SHP77 (cell line): ENCODE measurements around the gene RNF208.
"Not testable (repeated sequence)": the region's sequence is repeated elsewhere in the genome, so short reads cannot be mapped to it uniquely, and the experiment has no call there.

Source experiments
- DNase-seq, 2 experiments: peaks; one replicate each; lab custom pipeline; 2025; lab: John Stamatoyannopoulos, UW

Gene RNF208

DNA sequence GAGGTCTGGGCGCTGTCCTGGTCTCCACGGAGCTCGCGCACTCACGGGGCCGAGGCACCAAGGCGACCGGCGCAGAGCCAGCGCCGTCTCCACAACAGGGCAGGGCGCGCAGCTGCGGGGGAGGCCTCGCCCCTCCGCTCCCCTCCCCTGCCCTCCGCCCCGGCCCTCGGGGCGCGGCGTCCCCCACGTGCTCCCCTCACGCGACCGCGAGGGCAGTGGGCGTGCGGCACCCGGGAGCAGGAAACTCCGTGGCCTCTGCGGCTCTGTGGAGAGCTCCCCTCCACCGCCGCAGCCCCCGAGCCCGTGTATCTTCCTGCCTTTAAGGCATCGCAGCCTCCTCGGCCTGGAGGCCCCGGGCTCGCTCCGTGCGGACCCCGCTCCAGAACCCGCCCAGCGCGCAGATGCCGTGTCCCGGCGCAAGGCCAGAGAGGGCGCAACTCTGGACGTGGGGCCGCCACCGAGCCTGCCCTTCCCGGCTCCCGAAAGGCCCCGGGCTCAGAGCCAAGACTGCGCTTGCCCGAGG lies 18.3 kb upstream of the RNF208 start:
- peak in 1 of 2 experiments; percentile 65 for DNase-seq

DNA sequence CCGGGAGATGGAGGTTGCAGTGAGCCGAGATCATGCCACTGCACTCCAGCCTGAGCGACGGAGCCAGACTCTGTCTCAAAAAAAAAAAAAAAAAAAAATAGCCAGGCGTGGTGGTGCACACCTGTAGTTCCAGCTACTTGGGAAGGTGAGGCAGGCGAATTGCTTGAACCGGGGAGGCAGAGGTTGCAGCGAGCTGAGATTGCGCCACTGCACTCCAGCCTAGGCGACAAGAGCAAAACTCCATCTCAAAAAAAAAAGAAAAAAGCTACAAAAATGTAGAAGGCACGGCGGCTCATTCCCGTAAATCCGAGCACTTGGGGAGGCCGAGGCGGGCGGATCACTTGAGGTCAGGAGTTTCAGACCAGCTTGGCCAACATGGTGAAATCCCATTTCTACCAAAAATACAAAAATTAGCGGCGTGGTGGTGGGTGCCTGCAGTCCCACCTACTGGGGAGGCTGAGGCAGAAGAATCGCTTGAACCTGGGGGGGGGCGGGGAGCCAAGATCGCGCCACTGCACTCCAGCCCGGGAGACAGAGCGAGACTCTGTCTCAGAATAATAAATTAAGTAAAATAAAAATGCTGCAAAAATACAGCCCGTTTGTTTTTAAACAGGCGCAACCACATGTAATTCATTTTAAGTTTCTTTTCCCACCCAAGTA lies 17.6 kb upstream of the RNF208 start:
- not testable (repeated sequence) for DNase-seq

DNA sequence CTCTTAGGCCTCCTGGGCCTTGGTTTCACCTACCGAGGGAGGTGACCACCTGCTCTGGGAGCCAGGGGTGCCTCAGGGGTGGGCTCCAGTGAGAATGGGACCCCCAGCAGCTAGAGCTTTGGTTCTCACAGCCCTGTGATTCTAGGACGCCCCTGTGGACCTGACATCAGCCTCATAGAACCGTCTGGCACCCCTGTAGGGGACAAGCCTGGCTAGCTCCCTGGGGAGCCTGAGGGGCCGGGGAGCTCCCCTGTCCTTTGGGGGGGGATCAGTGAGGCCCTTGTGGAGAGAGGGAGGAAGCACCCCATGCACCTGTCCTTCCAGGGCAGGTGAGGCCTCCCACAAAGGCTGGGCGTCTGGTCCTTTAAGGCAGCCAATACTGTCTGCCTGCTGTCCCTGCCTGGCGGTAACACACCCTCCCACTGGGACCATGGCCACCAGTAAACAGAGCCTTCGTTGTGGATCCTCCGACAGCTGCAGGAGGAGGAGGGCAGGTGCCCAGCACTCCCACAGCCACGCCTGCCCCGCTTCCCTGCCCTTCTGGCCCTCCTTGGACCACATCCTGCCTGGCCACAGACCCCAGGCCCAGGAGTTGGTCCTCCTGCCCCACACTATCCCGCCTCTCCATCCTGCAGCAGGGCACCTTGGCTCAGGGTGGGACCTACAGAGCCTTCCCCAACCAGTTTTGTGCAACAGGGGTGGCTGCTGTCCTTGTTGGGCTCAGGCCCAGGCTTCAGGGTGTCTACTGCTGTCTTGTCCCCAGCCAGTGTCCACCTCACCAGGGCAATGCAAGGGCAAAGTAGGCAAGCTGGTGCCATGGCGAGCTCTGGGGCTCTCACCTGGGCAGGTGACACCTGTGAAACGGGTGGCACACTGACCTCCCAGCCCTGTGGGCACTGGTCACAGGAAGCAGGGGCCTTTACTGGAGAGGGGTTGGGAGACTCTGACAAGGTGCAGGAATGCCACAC lies 16.0 kb upstream of the RNF208 start:
- DNase-seq: peak; percentile 87 to 88

DNA sequence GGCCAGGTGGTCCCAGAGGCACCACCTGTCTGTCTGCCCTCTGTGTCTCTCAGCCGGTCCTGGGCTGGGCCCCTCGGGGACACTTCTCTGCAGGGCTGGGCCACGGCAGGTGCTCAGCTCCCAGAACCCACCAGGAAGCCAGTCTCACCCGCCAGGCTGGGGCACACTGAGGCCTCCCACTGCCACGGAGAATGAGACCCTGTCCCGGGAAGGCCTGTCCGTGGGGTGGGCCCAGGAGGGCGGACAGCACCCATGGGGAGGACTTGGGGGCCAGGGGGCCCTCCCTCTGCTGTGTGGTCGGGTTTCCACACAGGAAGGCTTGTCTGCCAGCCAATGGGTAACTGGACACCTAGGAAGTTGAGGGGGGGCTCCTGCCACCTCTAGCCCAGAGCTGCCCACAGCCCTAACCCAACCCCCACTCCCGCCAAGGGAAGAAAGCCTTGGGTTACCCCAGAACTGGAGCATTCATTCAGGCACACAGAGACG lies 14.9 kb upstream of the RNF208 start:
- no peak for DNase-seq

DNA sequence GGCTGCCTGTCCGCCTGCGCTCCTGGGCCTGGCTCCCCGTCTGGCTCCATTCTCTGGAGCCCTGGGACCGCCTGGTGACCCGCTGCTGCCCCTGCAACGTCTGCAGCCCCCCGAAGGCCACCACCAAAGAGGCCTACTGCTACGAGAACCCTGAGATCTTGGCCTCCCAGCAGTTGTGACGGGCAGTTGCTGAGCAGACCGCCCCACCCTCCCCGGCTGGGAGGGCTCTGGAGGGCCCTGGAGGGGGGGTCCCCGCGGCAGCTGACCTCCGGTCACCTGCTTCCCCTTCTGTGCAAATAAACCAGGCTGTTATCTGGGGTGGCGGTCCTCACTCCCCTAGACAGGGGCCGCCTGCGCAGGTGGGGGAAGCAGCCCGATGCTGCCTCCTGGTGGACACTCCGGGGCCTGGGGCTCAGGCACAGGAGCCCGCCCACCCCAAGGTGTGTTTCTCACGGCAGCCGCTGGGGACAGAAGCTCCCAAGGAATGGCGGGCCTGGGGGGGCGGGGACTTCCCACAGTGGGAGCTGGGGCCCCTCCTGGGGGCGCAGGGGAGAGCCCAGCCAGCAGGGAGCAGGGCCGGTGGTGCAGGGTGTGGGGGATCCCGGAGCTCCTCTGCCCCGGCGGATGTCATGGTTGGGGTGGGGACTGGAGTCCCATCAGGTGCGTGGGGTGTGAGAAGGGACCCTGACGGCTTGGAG lies 14.3 kb upstream of the RNF208 start:
- DNase-seq: peak; percentile 74 to 84

DNA sequence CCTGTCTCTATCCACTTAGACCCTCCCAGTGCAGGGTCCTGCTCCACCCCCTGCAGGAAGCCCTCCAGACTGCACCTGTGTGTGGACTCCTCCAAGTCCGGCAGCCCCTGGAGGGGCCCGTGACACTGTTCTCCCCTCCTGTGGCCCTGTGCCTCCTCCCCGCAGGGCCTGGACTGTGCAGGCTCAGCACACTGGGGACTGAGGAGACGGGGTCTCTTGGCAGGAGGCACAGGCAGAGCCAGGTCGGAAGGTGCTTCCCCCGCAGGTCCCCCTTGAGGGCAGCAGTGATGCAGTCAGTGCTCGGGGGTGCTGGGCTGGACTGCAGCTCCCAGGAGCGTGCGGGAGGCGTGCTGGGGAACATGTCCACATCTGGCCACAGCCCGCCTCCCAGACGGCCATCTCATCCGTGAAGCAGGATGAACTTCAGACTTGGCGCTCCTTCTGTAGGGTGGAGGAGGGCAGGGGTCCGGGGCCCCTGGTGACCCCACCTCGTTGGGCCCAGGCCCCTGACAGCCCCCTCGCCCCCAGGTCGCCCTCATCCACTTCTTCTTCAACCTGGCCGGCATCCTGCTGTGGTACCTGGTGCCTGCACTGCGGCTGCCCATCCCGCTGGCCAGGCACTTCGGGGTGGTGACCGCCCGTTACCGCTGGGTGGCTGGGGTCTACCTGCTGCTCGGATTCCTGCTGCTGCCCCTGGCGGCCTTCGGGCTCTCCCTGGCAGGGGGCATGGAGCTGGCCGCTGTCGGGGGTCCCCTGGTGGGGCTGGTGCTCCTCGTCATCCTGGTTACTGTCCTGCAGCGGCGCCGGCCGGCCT lies 13.6 kb upstream of the RNF208 start:
- no peak for DNase-seq

DNA sequence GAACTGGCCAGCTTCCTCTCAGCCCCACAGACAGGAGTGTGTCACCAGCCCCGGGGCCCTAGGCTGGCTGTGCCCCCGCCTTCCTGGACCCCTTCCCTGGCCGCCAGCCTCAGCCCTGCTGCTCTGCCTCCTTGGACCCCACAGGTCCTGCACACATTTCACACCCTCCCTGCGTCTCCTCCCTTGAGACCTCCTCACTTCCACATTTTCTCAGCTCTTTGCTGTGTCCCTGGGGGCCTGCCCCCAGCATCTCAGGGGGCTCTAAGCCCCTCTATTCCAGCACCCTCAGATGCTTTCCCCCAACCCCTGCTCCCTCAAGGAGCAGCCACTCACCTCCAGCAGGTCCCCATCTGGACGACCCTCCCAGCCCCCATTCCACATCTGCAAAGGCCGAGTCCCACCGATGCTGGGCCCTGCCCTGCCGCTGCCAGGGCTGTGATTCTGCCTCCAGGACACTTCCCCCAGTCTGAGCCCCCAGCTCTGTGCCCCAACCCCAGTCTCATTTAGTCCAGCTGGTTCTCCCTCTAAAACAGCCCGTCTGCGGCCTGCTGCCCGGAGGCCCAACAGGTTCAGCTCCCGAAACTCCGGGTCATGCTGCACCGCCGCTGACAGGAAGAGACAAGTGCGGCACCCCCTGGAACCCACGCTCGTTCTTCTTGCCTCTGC lies 12.9 kb upstream of the RNF208 start:
- no peak for DNase-seq

DNA sequence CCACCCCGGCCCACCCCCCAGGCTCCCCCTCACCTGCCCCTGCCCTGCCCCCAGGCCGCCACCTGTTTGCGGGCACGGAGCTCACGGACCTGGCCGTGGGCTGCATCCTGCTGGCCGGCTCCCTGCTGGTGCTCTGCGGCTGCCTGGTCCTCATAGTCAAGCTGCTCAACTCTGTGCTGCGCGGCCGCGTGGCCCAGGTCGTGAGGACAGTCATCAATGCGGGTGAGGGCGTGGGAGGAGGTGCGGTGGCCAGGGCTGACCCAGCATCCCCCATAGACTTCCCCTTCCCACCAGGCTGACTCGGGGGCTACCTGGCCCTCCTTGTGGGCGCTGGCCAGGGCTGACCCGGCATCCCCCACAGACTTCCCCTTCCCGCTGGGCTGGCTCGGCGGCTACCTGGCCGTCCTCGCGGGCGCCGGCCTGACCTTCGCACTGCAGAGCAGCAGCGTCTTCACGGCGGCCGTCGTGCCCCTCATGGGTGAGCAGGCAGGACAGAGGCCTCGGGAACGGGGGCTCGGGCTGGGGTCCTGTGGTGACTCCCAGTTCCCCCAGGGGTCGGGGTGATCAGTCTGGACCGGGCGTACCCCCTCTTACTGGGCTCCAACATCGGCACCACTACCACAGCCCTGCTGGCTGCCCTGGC lies 12.1 kb upstream of the RNF208 start:
- no peak for DNase-seq

DNA sequence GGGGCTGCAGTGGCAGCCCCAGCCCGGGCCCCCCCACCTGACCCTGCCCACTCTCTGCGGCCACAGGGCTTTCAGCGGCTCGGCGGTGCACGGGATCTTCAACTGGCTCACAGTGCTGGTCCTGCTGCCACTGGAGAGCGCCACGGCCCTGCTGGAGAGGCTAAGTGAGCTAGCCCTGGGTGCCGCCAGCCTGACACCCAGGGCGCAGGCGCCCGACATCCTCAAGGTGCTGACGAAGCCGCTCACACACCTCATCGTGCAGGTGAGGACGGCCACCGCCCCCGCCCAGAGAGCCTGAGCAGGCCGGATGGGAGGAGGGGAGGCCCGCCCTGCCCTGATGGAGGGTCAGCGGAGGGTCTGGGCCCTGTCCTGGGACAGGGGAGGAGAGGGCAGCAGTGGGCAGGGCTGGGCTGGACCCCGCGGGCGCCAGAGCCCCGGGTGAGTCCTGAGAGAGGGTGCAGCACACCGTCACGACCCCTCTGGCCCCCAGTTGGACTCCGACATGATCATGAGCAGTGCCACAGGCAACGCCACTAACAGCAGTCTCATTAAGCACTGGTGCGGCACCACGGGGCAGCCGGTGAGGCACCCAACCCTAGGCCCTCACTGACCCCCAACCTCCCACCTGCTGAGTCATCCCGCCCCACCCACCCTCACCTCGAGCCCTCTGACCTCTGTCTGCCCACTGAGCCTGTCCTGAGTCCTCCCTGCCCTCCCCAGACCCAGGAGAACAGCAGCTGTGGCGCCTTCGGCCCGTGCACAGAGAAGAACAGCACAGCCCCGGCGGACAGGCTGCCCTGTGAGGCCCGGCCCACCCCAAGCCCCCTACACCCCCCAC lies 11.3 kb upstream of the RNF208 start:
- DNase-seq: peak in 1 of 2 experiments; percentile 41

DNA sequence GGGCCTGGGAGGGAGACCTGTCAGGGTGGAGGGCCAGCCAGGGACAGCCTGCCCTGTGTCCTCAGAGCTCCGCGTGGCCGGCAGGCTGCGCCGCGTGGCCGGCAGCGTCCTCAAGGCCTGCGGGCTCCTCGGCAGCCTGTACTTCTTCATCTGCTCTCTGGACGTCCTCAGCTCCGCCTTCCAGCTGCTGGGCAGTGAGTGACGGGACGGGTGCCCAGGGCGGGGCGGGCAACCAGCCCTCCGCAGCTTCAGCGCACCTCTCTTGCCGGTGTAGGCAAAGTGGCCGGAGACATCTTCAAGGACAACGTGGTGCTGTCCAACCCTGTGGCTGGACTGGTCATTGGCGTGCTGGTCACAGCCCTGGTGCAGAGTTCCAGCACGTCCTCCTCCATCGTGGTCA lies 10.5 kb upstream of the RNF208 start:
- no peak for DNase-seq

DNA sequence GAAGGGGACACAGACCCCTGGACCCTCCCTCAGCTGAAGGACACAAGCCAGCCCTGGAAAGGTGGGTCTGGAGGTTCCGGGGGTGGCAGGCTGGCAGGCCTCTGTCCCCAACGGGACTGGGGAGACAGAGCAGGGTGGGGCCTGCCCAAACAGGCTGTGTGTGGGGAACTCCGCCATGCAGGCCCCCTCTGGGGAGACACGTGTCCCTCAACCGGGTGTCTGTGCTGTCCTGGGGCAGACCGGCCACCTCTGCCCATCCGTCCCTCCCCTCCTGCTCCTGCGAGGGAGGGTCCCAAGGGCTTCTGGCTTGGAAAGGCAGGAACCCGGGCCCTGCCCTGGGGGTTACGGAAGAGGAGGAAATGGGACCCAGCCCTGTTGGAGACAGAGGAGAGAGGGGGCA lies 10.1 kb upstream of the RNF208 start:
- DNase-seq: no peak

DNA sequence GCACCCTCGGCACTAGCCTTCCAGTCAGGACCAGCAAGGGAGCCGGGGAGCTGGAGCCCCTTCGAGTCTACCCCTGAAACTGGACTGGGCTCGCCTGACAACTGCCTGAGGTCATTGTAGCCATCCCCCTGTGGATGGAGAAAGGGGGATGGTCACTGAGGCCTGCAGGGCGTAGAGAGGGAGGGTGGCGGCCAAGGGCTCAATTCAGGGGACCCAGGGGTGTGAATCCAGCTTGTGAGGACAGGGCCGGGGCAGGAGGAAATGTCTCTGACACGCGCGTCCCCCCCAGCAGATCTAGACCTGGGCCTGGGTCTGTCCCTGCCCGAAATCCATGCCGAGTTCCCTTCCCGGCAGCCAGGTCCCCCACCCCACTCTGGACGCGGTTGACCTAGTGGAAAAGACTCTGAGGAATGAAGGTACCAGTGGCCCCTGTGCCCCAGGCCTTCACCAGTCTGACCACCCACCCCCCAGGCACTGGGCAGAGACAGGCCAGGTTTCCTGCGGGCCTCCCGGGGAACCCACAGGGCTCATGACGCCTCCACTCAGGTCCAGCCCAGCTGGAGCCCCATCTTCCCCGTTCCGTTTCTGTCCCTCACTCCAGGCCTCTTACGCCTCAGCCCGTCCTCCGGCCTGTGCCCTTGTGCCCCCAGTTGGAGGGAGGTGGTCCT lies 9.5 kb upstream of the RNF208 start:
- no peak for DNase-seq

DNA sequence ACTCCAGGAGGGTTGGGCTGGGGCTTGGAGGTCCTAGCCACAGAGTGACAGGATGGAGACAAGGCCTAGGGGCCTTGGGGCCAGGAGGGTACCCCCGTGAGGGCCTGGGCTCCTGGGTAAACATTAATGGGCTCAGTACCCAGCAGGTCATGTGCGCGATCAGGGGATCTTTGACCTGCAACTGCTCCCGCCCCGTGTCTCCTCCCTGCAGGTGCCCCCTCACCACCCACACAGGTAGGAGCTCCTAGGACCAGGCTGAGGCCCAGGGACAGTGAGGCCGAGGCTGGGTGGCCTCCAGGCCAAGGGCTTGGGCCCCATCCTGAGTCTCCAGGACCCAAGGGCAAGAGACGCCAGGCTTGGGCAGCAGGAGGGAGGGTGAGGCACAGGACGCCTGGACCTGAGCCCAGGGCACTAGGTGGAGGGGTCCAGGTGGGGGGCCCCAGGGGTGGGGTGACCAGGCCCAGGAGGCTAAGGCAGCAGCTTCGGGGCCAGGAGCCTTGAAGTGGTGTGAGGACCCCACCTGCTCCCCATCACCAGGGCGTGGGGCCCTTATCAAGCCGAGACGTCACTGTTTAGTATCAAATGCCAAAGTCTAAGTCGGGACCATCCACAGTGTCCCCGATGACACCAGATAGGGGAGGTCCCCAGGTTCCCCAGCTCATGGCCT lies 8.8 kb upstream of the RNF208 start, which contains the start of gene SLC34A3:
TSS of gene SLC34A3 (plus strand) at position 197 of the 667 bp plus-strand sequence. CDS start 802 bp downstream, outside the sequence.
- no peak for DNase-seq

DNA sequence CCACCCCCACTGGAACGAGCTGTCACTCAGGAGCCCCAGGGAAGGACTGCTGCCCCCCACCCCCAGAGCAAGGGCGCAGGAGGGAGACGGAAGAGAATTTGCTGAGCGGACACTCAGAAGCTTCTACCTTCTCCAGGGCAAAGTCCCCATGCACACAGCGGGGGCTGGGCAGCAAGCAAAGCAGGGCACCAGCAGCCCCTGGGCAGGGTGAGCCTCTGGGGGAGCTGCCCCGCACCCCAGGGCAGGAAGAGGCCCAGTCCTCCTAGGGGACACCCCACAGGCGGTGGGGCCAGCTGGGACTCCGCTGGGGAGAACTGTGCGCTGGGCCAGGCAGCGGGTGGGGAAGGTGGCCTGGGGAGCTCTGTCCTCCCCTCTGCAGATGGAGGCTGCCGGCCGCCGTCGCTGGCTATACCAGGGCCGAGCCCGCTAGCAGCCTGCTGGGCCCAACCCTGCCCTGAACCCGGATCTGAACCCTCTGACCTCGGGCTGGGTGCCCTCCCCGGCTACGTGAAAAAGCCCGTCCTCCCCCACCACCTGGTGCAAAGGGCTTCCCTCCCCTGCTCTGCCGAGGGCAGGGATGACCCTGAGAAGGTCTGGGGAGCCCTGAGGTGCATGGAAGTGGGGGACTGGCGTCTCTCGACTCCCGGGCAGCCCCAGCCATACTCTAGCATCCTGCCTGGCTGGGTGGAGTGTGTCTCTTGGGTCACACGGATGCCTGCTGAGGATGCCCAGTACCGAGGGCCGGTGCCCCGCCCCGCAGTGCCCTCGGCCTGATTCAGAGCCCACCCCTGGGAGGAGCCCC lies 8.1 kb upstream of the RNF208 start:
- DNase-seq: no peak

DNA sequence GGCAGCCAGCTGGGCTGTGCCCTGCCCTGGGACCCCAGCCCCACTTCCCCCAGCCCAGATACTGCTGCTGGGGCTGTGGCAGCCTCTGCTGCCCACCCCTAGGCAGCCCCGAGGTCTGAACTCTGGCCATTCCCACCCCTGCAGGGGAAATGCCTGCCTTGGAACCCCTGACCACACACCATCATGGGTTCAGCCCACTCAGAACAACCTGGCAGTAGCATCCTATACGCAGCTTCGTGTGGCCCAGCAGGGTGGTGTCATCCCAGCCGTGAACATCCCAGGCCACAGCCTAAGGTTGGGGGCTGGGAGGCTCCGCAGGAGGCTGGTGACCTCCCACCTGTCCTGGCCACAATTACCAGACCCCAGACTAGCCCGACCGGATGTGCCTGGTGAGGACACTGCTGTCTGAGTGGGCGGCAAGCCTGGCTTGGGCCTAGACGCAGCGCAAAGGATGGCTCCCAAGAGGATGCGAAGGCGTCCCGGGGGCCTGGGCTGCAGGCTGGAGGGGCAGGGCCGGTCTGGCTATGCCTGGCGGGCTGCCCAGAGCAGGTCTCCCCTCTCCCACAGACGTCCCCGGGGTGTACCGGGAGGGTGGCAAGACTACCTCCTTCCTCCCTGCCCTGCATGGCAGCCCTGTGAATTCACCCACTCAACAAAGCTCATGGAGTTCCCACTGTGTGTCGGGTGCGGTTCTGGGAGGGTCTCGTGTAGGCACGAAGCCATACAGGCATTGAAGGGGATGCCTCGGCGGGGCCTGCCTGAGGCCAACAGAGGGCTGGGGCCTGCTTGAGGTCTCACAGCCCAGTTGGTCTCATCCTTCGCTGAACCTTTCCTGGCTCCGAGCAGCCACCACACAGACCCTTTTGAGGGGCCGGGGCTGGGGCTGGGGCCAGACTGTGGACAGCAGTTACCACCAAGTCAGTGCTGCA lies 7.2 kb upstream of the RNF208 start:
- no peak for DNase-seq

DNA sequence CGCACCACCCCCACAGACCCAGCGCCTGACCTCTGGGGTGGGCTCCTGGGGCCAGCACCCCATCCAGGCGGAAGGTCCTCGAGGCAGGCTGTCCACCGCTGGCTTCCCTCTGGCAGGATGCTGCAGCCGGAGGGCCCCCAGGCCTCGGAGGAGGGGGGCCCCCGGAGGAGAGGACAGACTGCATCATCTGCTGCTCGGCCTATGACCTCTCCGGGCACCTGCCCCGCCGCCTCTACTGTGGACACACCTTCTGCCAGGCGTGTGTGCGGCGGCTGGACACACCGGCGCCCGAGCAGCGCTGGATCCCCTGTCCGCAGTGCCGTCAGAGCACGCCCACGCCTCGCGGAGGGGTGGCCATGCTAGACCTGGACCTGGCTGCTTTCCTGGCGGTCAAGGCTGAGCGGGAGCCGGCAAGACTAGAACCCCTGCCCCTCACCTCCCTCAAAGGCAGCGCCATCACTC lies 6.5 kb upstream of the RNF208 start:
- no peak for DNase-seq
